GM15510 (cell line): ENCODE measurements around the gene CD55.

ENCODE experiments used
- POLR2A ChIP-seq: IDR thresholded peaks from 3 replicates; pipeline ENCODE4 v1.6.1; 2011; ENCODE audit warnings: borderline replicate concordance; ENCODE audit not compliant: insufficient read length; ENCODE audit errors: extremely low read depth

The CD55 gene

GRCh38 chr1:207362962-207363860 is 41.7 kb downstream of the CD55 start:
- TF ChIP-seq POLR2A = no peak

GRCh38 chr1:207363871-207364270 is 42.4 kb downstream of the CD55 start:
- TF ChIP-seq POLR2A = no peak

- TF ChIP-seq POLR2A = no peak
Observed at GRCh38 chr1:207364614-207365013, 43.1 kb downstream of the CD55 start.

- TF ChIP-seq POLR2A = no peak
Observed at GRCh38 chr1:207365063-207365462, 43.6 kb downstream of the CD55 start.

- TF ChIP-seq POLR2A = no peak
Observed at GRCh38 chr1:207366022-207366421, 44.5 kb downstream of the CD55 start.

- no peak for TF ChIP-seq POLR2A
Observed at GRCh38 chr1:207388721-207389120, 67.2 kb downstream of the CD55 start.

- no peak for TF ChIP-seq POLR2A
Observed at GRCh38 chr1:207389728-207390464, 68.4 kb downstream of the CD55 start.

GRCh38 chr1:207393610-207394009 is 72.1 kb downstream of the CD55 start:
- no peak for TF ChIP-seq POLR2A

- TF ChIP-seq POLR2A = no peak
Observed at GRCh38 chr1:207396168-207396746, 74.8 kb downstream of the CD55 start.

- TF ChIP-seq POLR2A = no peak
Observed at GRCh38 chr1:207397525-207397926, 76.0 kb downstream of the CD55 start.

- no peak for TF ChIP-seq POLR2A
Observed at GRCh38 chr1:207398986-207399385, 77.5 kb downstream of the CD55 start.

- TF ChIP-seq POLR2A = no peak
Observed at GRCh38 chr1:207401578-207401977, 80.1 kb downstream of the CD55 start.

GRCh38 chr1:207402744-207403143 is 81.3 kb downstream of the CD55 start:
- TF ChIP-seq POLR2A = no peak

GRCh38 chr1:207404849-207405525 is 83.5 kb downstream of the CD55 start:
- TF ChIP-seq POLR2A = no peak

GRCh38 chr1:207405814-207406213 is 84.3 kb downstream of the CD55 start:
- TF ChIP-seq POLR2A = no peak
